ACC112 (cell line): ENCODE data around the gene VPS37B.

Experiments used
- H2AFZ ChIP-seq: fragments of 200-600 bp; sonication (generic); one replicate; pipeline ENCODE4 v1.6.0; 2017; ENCODE audit warnings: antibody characterized with exemption, low read length; ENCODE audit not compliant: unreplicated experiment
- H3K27ac ChIP-seq: fragments of 200-600 bp; sonication (generic); 2 replicates; pipeline ENCODE4 v1.5.1; 2014; ENCODE audit warnings: low read depth, mild to moderate bottlenecking, antibody characterized with exemption, low read length, moderate library complexity
- H3K27me3 ChIP-seq: fragments of 200-600 bp; sonication (generic); 2 replicates; pipeline ENCODE4 v1.6.1; 2014; ENCODE audit warnings: mild to moderate bottlenecking, antibody characterized with exemption, low read length, moderate library complexity, mixed read lengths; ENCODE audit not compliant: insufficient read depth
- H3K36me3 ChIP-seq: fragments of 200-600 bp; sonication (generic); 2 replicates; pipeline ENCODE4 v1.6.1; 2016; ENCODE audit warnings: mild to moderate bottlenecking, antibody characterized with exemption, low read length, moderate library complexity, mixed read lengths; ENCODE audit not compliant: insufficient read depth
- H3K4me1 ChIP-seq: fragments of 200-600 bp; sonication (generic); one replicate; pipeline ENCODE4 v1.6.1; 2016; ENCODE audit warnings: low read length, mixed read lengths; ENCODE audit not compliant: insufficient read depth, unreplicated experiment, control insufficient read depth
- H3K4me3 ChIP-seq: fragments of 200-600 bp; sonication (generic); 2 replicates; pipeline ENCODE4 v1.5.1; 2014; ENCODE audit warnings: mild to moderate bottlenecking, low read depth, low read length
- H3K79me2 ChIP-seq: fragments of 200-600 bp; sonication (generic); one replicate; pipeline ENCODE4 v1.6.0; 2016; ENCODE audit warnings: low read length; ENCODE audit not compliant: control insufficient read depth, unreplicated experiment, insufficient read depth

VPS37B gene

DNA sequence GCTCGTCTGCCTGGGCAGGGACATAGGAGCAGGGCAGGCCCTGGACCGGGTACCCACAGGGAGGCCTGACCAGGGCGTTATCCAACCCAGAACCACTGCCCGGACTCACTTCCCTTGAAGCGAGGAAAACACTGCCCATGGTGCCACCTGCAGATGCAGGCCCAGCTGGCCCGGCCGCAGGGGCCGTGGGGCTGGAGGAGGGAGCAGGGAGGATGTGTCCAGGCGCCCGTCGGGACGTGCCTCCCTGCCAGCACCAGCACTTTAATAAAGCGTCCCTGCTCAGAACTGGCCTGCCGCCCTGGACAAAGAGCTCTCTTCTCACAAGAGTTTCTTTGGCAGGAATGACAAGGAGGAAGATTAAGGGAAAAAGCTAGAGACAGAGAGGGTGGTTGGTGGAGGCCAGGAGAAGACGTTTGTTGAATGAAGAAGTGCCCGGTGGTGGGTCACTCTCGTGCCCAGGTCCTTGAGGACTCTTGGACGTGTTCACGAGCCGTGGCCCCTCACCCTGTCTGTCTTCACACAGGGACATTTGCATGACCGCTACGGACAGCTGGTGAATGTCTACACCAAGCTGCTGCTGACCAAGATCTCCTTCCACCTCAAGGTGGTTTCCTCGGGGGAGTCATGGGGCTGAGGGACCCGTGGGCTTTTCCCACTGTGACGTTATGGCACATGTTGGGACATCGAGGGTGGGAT is 46.4 kb downstream of the VPS37B start:
- H3K4me3 ChIP-seq = no peak overlapping the region
- H3K27me3 ChIP-seq = no peaks in the 10 kb centered on the region
- H3K27ac ChIP-seq = no peak overlapping the region
- H2AFZ ChIP-seq = no peak overlapping the region
- H3K36me3 ChIP-seq = no peaks in the 10 kb centered on the region
- H3K4me1 ChIP-seq = peaks cover 25% of the 10 kb centered on the region
- H3K79me2 ChIP-seq = peaks cover under 1% of the 10 kb centered on the region

- Histone ChIP-seq H3K79me2 (peaks cover 3% of the 10 kb centered on the region), H3K4me3 (no peak overlapping the region), H3K4me1 (peaks cover 25% of the 10 kb centered on the region), H3K36me3 (no peaks in the 10 kb centered on the region), H3K27me3 (no peaks in the 10 kb centered on the region), H2AFZ (no peak overlapping the region), H3K27ac (no peak overlapping the region)
These were observed 47.2 kb downstream of the VPS37B start for GRCh38 chr12:122848471-122849351.

DNA sequence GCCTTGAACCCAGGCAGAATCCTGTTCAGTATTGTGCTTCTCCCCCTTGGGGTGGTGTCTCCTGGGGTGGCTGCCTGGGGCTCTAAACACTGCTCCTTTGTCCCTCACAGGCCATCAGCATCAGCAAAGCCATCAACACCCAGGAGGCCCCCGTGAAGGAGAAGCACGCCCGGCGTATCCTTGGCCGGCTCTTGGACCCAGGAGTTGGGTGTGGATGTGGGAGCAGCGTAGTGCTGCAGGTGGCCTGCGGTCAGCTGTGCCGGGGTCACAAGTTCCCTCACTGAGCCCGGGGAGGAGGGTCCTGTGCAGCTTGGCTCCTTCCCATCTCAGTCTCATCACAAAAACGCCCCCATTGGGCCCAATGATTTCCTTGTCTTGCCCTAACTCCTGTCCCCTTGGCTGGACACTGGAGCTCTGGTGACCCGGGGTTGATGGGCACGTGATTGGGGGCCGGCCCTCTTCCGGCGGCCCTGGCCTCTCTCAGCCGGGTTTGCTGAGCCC is 48.0 kb downstream of the VPS37B start:
- Histone ChIP-seq H3K27me3 (no peaks in the 10 kb centered on the region), H2AFZ (no peak overlapping the region), H3K79me2 (peaks cover 3% of the 10 kb centered on the region), H3K4me3 (no peak overlapping the region), H3K36me3 (no peaks in the 10 kb centered on the region), H3K27ac (no peak overlapping the region), H3K4me1 (peaks cover 19% of the 10 kb centered on the region)

DNA sequence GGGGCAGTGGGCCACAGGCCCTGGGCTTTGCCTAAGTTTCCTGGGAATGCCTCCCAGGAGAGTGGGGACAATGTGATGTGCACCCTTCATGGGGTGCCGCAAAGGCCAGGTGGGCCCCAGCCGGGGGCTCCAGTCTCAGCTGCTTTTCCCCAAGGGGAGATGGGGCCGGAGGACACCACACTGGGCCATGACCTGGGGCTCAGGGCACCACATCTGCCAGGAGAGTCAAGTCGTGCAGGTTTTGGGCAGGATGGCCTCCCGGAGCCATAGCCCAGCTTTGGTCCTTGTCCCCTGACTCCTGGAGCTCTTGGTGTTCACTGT is 48.4 kb downstream of the VPS37B start:
- Histone ChIP-seq H3K36me3 (no peaks in the 10 kb centered on the region), H3K4me1 (peaks cover 14% of the 10 kb centered on the region), H3K4me3 (no peak overlapping the region), H2AFZ (no peak overlapping the region), H3K27ac (no peak overlapping the region), H3K27me3 (no peaks in the 10 kb centered on the region), H3K79me2 (peaks cover 3% of the 10 kb centered on the region)

DNA sequence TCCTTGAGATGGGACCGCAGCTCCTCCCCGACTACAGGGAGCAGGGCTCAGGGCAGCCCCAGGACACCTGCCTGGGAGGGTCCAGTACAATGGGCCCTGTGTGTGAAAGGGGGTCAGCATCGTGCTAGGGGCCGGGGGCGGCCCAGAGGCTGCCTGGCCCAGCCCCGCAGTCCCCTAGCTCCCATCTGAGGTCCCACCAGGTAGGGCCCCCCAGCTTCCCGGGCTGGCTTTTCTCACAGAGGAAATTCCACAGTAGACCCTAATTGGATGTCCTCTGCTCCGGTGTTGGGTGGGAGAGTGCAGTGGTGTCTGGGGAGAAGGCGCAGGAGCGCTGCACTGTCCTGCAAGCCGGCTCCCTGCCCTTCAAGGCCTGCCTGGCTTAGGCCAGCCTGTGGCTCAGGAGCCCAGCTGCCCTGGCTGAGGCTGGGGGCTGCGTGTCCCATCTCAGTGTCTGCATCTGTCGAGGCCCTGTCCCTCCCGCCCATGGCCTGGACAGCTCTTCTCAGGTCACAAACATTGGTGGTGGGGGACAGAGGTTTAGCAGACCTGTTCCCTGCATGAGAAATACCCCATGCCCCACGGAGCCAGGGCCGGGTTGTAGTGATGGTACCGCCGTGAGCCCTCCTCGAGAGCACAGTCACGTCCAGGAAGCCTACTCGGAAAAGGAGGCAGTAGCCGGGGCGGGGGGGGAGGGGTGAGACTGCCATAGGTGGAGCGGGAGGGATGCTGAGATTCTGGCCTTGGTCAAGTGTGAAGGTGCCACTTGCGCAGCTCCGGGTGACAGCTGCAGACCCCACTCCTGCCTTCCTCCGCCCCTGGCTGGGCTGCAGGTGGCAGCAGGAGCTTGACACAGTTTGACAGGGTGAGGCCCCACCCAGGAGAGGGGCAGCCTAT is 49.1 kb downstream of the VPS37B start:
- peaks cover 10% of the 10 kb centered on the region for H3K4me1 ChIP-seq
- no peak overlapping the region for H3K27ac ChIP-seq
- no peaks in the 10 kb centered on the region for H3K36me3 ChIP-seq
- no peaks in the 10 kb centered on the region for H3K27me3 ChIP-seq
- no peak overlapping the region for H3K4me3 ChIP-seq
- H3K79me2 ChIP-seq = peaks cover 3% of the 10 kb centered on the region
- H2AFZ ChIP-seq = no peak overlapping the region

DNA sequence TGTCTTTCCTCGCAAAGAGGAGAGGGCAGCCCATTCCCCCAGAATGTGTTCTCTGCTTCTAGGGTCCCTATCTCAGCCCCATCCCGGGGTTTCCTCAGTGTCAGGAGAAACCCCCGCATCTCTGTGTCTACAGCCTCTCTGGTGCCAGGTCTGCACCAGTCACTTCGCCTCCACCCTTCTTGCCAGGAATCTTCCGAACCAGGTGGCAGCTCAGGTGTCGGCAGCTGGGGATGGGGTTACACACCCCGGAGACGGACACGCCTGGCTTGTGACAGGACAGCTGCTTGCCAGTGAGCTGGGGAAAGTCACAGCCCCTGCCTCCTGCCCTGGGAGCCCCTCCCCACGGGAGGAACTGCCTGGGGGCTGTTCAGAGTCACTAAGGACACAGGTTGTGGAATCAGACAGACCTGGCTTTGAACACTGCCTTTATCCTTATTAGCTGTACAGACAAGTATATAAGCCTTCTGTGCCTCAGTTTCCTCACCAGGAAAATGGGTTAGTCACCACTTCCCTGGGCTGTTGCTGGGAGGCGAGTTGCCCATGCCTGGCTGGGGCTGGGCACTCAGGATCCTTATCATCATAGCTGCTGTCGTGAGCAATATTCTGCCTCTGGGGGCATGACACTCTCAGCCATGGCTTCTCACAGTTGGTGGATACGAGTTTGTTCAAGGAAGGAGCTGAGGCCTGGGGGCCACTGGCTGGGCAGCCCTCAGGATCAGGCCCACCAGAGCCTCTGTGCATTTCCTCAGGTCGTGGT is 49.9 kb downstream of the VPS37B start:
- peaks cover 3% of the 10 kb centered on the region for H3K79me2 ChIP-seq
- H3K27ac ChIP-seq = no peak overlapping the region
- H3K4me1 ChIP-seq = peaks cover 11% of the 10 kb centered on the region
- H2AFZ ChIP-seq = no peak overlapping the region
- H3K27me3 ChIP-seq = no peaks in the 10 kb centered on the region
- no peaks in the 10 kb centered on the region for H3K36me3 ChIP-seq
- H3K4me3 ChIP-seq = no peak overlapping the region

DNA sequence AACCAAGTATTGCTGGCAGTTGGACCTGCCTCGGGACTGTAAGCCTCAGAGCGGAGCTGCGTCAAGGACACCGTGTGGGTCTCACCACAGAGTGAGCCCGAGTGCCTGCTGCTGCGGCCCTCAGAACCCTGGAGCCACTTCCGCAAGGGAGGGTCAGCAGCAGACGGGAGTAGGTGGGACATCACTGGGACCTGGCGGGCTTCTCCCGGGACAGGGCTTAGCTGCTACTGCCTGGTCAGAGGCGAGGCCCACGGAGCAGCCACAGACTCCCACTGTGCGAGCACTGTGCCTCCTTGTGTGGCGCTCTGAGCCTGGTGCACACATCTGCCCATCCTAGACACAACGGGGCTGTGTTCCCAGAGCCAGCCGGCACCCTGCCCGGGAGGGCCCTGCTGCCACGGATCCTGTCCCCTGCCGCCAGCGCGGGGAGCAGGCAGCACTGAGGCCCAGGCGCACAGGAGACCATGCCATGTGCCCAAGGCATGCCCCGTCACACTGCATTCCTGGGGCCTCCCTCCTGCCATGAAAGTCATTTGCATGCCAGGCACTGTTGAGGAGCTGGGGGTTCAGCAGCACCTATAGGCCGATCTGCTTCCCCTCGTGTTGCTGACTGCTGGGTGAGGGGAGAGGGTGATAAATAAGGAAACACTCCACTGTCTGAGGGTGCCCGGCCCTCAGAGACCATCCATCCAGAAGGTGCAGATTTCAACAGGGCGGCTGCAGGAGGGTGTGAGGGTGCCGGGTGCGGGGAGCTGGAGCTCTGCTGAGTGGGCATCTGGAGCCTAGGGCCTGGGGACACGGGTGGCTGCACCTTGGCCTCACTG is 50.7 kb downstream of the VPS37B start:
- no peaks in the 10 kb centered on the region for H3K27me3 ChIP-seq
- H3K79me2 ChIP-seq = peaks cover 5% of the 10 kb centered on the region
- no peak overlapping the region for H2AFZ ChIP-seq
- peaks cover 17% of the 10 kb centered on the region for H3K4me1 ChIP-seq
- no peak overlapping the region for H3K4me3 ChIP-seq
- H3K36me3 ChIP-seq = no peaks in the 10 kb centered on the region
- no peak overlapping the region for H3K27ac ChIP-seq

DNA sequence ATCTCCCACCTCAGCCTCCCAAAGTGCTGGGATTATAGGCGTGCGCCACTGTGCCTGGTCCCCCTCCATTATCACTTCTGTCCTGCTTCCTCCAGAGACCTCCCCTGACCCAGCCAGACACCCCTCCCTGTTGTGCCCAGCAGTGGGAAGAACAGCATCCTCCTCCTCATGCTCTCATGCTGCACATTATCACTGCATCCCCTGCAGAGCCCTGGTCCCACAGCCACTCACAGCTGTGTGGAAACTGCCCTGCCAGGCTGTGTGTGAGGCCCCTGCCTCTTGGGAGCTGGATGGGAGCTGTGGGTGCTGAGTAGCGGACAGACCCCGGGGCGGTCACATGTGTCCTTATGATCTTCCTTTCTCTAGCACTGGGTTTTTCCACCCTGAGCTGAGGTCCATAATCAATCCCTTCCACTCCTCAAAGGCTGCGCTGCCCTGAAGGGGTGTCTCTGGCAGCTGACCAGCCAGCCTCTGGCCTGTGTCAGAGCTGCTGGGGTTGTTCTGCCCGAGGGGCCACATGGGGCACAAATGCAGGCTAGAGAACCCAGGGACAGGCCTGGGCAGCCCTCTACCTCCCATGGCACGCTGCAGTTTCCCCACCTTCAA is 51.5 kb downstream of the VPS37B start:
- H3K36me3 ChIP-seq = no peaks in the 10 kb centered on the region
- peaks cover 10% of the 10 kb centered on the region for H3K79me2 ChIP-seq
- no peak overlapping the region for H2AFZ ChIP-seq
- no peak overlapping the region for H3K27ac ChIP-seq
- no peak overlapping the region for H3K4me3 ChIP-seq
- no peaks in the 10 kb centered on the region for H3K27me3 ChIP-seq
- peaks cover 24% of the 10 kb centered on the region for H3K4me1 ChIP-seq

DNA sequence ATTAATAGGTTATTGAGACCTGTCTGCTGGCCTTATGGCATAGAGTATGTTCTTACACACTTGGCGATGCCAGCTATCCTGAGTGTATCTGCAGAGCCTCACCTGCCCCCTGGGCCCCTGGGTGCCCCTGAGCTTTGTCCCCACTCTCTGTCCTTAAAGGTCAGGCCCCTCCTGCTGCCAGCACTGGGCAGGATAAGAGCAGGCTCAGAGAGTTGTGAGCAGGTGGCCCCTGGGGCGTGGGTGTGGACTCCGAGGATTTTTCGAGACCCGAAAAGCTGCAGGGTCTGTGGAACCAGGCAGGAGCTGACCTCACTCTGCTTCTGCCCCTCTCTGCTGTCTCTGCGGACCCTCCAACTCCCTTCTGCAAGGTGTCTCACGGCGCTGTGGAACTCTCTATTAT is 52.5 kb downstream of the VPS37B start:
- Histone ChIP-seq H3K27ac (no peak overlapping the region), H3K4me3 (no peak overlapping the region), H2AFZ (no peak overlapping the region), H3K36me3 (no peaks in the 10 kb centered on the region), H3K27me3 (no peaks in the 10 kb centered on the region), H3K4me1 (peaks cover 24% of the 10 kb centered on the region), H3K79me2 (peaks cover 18% of the 10 kb centered on the region)
